Panc1 (cell line): ENCODE data around the gene FAR2. TPM values are rescaled to one million over a fixed set of nuclear protein-coding genes. Genes with fewer than 3 reads are reported as not detected.

ENCODE experiments used
- ATAC-seq: fragments of 200-7000 bp; cut with Tn5 transposase; 2 replicates; pipeline ENCODE4 v1.9.1; 2020; ENCODE audit warnings: mild to moderate bottlenecking, moderate library complexity
- BruUV-seq: library from RNA; stranded (reverse); fragments of 400-500 nt; replicated peaks from 2 replicates; lab custom pipeline; 2021; lab: Mats Ljungman, UMichigan
- CTCF ChIA-PET: fragments of 300-600 bp; sonication (Branson Sonifier 250); formaldehyde crosslinking; loops from one replicate; lab custom pipeline; 2022; ENCODE audit warnings: antibody characterized with exemption; lab: Charles Lee
- POLR2A ChIA-PET: fragments of 300-600 bp; sonication (Branson Sonifier 250); formaldehyde crosslinking; loops from one replicate; lab custom pipeline; 2022; ENCODE audit warnings: antibody characterized with exemption; lab: Charles Lee
- DNase-seq: peaks from one replicate; pipeline ENCODE4 v3.0.0-alpha.2; 2010; ENCODE audit warnings: low read depth, low spot score
- H3K27ac ChIP-seq: 2 replicates; pipeline ENCODE4 v1.5.1; 2011; ENCODE audit warnings: mild to moderate bottlenecking, low read length, inconsistent platforms
- H3K27me3 ChIP-seq: fragments of 200-500 bp; sonication (Bioruptor generic); 2 replicates; pipeline ENCODE4 v1.6.0; 2014; ENCODE audit warnings: low read length, inconsistent platforms; ENCODE audit not compliant: control insufficient read depth, insufficient read depth
- H3K36me3 ChIP-seq: fragments of 200-500 bp; sonication (Bioruptor generic); 2 replicates; pipeline ENCODE4 v1.5.1; 2014; ENCODE audit warnings: inconsistent platforms, mild to moderate bottlenecking, low read length, moderate library complexity; ENCODE audit not compliant: control insufficient read depth, insufficient read depth
- H3K4me1 ChIP-seq: 2 replicates; pipeline ENCODE4 v1.5.1; 2011; ENCODE audit warnings: inconsistent platforms, mild to moderate bottlenecking, low read length, moderate library complexity; ENCODE audit not compliant: control insufficient read depth, insufficient read depth
- H3K4me3 ChIP-seq, 2 experiments: 2 replicates each; pipeline ENCODE4 v1.5.1; 2011 to 2012; ENCODE audit warnings: low read depth in 2 of 2, low read length in 2 of 2, mild to moderate bottlenecking in 2 of 2, inconsistent platforms in 1 of 2, moderate library complexity in 1 of 2
- H3K9me3 ChIP-seq: fragments of 200-500 bp; sonication (Bioruptor generic); 2 replicates; pipeline ENCODE4 v1.5.1; 2014; ENCODE audit warnings: low read depth, mild to moderate bottlenecking, inconsistent platforms, low read length, moderate library complexity; ENCODE audit not compliant: control insufficient read depth, insufficient read depth
- POLR2AphosphoS5 ChIP-seq: IDR thresholded peaks from 2 replicates; pipeline ENCODE4 v1.6.1; 2012; ENCODE audit warnings: mild to moderate bottlenecking, low read depth, low read length, moderate library complexity
- REST ChIP-seq, 2 experiments: IDR thresholded peaks; 2 replicates each; pipeline ENCODE4 v1.6.1; 2011 to 2012; ENCODE audit warnings: low read depth in 2 of 2, control low read depth in 1 of 2, low read length in 1 of 2, mild to moderate bottlenecking in 1 of 2, moderate library complexity in 1 of 2; ENCODE audit not compliant: insufficient read depth in 1 of 2
- SIN3A ChIP-seq: IDR thresholded peaks from 2 replicates; pipeline ENCODE4 v1.6.1; 2012; ENCODE audit warnings: low read depth, mild to moderate bottlenecking, low read length, moderate library complexity, borderline replicate concordance; ENCODE audit not compliant: insufficient read depth
- TCF7L2 ChIP-seq: IDR thresholded peaks from 2 replicates; pipeline ENCODE4 v1.6.1; 2011; ENCODE audit warnings: mild to moderate bottlenecking, low read depth, low read length, inconsistent platforms
- in situ Hi-C: cut with HindIII; loops from 2 replicates; pipeline ENCODE4 v1.10.0; 2016; ENCODE audit warnings: low sequenced_read_pairs, low pct_unique_long_range_greater_than_20kb
- intact Hi-C: fragments of 100-400 bp; cut with micrococcal nuclease; formaldehyde crosslinking; loops from one replicate; pipeline ENCODE4 v1.10.0; 2022; ENCODE audit not compliant: unreplicated experiment
- total RNA-seq: library from RNA; stranded (reverse); gene quantifications from one replicate; pipeline ENCODE4 v1.2.1, GENCODE V29; 2021; ENCODE audit not compliant: unreplicated experiment
- TF ChIP-seq, protein P1 (sequence below): fragments of 450-650 bp; IDR thresholded peaks from 2 replicates; pipeline ENCODE4 v1.5.1; 2017; ENCODE audit warnings: mild to moderate bottlenecking

The FAR2 gene
- total RNA-seq, 1 experiment from 2014 or later: 6.2 TPM

- no TSS peak for BruUV-seq
- DNase-seq: no peak
- H3K4me3 ChIP-seq: no peak overlapping the region
- ChIA-PET POLR2A (no interaction called here), CTCF (no interaction called here)
- in situ Hi-C loops: no loop called here
- intact Hi-C loops: no loop called here
- H3K27me3 ChIP-seq: no peaks in the 10 kb centered on the region
- no peak for ATAC-seq
- H3K4me1 ChIP-seq: no peaks in the 10 kb centered on the region
- H3K27ac ChIP-seq: no peak overlapping the region
- no peaks in the 10 kb centered on the region for H3K9me3 ChIP-seq
- TF ChIP-seq, protein P1, sequence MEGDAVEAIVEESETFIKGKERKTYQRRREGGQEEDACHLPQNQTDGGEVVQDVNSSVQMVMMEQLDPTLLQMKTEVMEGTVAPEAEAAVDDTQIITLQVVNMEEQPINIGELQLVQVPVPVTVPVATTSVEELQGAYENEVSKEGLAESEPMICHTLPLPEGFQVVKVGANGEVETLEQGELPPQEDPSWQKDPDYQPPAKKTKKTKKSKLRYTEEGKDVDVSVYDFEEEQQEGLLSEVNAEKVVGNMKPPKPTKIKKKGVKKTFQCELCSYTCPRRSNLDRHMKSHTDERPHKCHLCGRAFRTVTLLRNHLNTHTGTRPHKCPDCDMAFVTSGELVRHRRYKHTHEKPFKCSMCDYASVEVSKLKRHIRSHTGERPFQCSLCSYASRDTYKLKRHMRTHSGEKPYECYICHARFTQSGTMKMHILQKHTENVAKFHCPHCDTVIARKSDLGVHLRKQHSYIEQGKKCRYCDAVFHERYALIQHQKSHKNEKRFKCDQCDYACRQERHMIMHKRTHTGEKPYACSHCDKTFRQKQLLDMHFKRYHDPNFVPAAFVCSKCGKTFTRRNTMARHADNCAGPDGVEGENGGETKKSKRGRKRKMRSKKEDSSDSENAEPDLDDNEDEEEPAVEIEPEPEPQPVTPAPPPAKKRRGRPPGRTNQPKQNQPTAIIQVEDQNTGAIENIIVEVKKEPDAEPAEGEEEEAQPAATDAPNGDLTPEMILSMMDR: no peak
- TF ChIP-seq POLR2AphosphoS5 (no peak), TCF7L2 (no peak), SIN3A (no peak), REST (IDR thresholded peaks at IDR 0.05; ENCODE audit: insufficient read depth in 1 of 2, low read depth in 2 of 2, low read length in 1 of 2) (no peak)
- H3K36me3 ChIP-seq: no peaks in the 10 kb centered on the region
Measured at GRCh38 chr12:29281371-29282005, 132.4 kb downstream of the FAR2 start.

DNA sequence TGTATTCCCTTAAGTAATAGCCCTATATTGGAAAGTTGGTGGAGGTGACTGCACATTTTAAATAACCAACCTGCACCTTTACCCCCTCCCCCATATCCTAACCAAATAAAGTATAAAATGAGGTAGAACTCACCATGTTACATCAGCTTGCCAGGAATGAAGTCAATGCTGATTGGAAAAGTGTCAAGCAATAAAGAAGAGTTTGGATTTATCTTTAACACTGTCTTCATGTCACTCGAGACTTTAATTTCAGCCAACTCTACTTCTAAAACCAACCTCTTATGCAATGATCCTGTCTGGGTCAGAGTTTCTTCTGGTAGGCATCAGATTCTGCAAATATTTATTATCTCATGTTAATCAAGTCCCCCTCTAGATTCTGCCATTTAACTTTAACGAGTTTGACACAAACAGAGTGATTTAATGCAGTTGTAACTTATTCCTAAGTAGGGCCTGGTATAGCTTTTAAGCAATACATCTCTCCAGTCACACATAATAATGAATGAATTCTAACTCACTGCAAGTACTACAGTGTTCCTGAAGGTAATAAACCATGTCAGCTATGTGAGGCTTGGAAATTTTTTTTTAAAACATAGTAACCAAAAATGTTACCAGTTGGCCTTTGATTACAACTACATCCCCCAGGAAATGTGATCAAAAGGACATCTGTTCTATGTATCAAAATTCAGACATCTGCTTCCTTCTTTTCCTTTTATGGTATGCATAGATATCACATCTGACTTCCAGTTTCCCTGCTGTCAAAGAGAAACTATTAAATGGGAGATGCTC, 133.1 kb downstream of the FAR2 start:
- intact Hi-C loops (no loop called here), in situ Hi-C loops (no loop called here)
- Histone ChIP-seq H3K4me1 (no peaks in the 10 kb centered on the region), H3K9me3 (no peaks in the 10 kb centered on the region), H3K27ac (no peak overlapping the region), H3K27me3 (no peaks in the 10 kb centered on the region), H3K36me3 (no peaks in the 10 kb centered on the region), H3K4me3 (no peak overlapping the region)
- POLR2A ChIA-PET: no interaction called here
- BruUV-seq: no TSS peak
- no peak for TF ChIP-seq SIN3A
- TF ChIP-seq, protein P1: no peak
- no peak for TF ChIP-seq REST (IDR thresholded peaks at IDR 0.05; ENCODE audit: insufficient read depth in 1 of 2, low read depth in 2 of 2, low read length in 1 of 2)
- no peak for TF ChIP-seq TCF7L2
- TF ChIP-seq POLR2AphosphoS5: no peak
- ATAC-seq (no peak), DNase-seq (no peak)
- CTCF ChIA-PET: no interaction called here
